HCT116 (cell line): ENCODE measurements around the gene OR2H2. TPM values are rescaled to one million over a fixed set of nuclear protein-coding genes. Genes with fewer than 3 reads are reported as not detected.

Experiments
- ATAC-seq: fragments of 200-7000 bp; cut with Tn5 transposase; 2 replicates; pipeline ENCODE4 v1.9.1; 2020; ENCODE audit warnings: mild to moderate bottlenecking, moderate library complexity
- BruUV-seq: library from RNA; stranded (reverse); fragments of 400-500 nt; replicated peaks from 2 replicates; lab custom pipeline; 2021; lab: Mats Ljungman, UMichigan
- CTCF ChIA-PET: fragments of 300-600 bp; sonication (Branson Sonifier 250); formaldehyde crosslinking; loops from one replicate; lab custom pipeline; 2021; ENCODE audit warnings: antibody characterized with exemption; lab: Charles Lee
- POLR2A ChIA-PET: fragments of 300-600, 350-600 bp; sonication (Branson Sonifier 250); formaldehyde crosslinking; loops from one replicate; lab custom pipeline; 2021; ENCODE audit warnings: antibody characterized with exemption; lab: Charles Lee
- RAD21 ChIA-PET, 2 experiments: fragments of 300-600 bp; sonication (Branson Sonifier 250); formaldehyde crosslinking; loops; one replicate each; lab custom pipeline; 2023; ENCODE audit warnings: low total read pairs in 2 of 2; ENCODE audit not compliant: uncharacterized antibody in 2 of 2, unreplicated experiment in 2 of 2, low non-redundant PET in 1 of 2; lab: Charles Lee
- DNase-seq: peaks from one replicate; pipeline ENCODE4 v3.0.0-alpha.2; 2010; ENCODE audit warnings: low read depth, low spot score
- H2AFZ ChIP-seq: fragments of 200-600 bp; shearing (Covaris generic), sonication (generic); 2 replicates; pipeline ENCODE4 v1.6.1; 2017; ENCODE audit warnings: low read depth, mixed run types, mixed read lengths, antibody characterized with exemption, low read length; ENCODE audit not compliant: poor library complexity, severe bottlenecking
- H3K27ac ChIP-seq: 2 replicates; pipeline ENCODE4 v1.5.1; 2012; ENCODE audit warnings: low read depth, low read length
- H3K27me3 ChIP-seq: fragments of 200-600 bp; sonication (generic); 2 replicates; pipeline ENCODE4 v1.6.1; 2016; ENCODE audit warnings: mixed run types, low read length, mixed read lengths; ENCODE audit not compliant: insufficient read depth
- H3K36me3 ChIP-seq, 2 experiments: fragments of 200-500 bp in 1 of 2; fragments of 200-600 bp in 1 of 2; sonication (Bioruptor generic) in 1 of 2; sonication (generic) in 1 of 2; 2 replicates each; pipeline versions ENCODE4 v1.5.1 to v1.6.1; 2014 to 2016; ENCODE audit warnings: low read length in 2 of 2, inconsistent platforms in 1 of 2, mixed read lengths in 1 of 2, mixed run types in 1 of 2; ENCODE audit not compliant: insufficient read depth in 2 of 2, control insufficient read depth in 1 of 2
- H3K4me1 ChIP-seq, 2 experiments: fragments of 200-600 bp in 1 of 2; sonication (generic) in 1 of 2; 2 replicates each; pipeline versions ENCODE4 v1.5.1 to v1.6.1; 2012 to 2017; ENCODE audit warnings: low read length in 2 of 2, inconsistent platforms in 1 of 2, mild to moderate bottlenecking in 1 of 2, mixed read lengths in 1 of 2, mixed run types in 1 of 2, moderate library complexity in 1 of 2; ENCODE audit not compliant: insufficient read depth in 2 of 2, control insufficient read depth in 1 of 2
- H3K4me2 ChIP-seq: fragments of 200-600 bp; sonication (generic); 2 replicates; pipeline ENCODE4 v1.6.1; 2017; ENCODE audit warnings: mixed run types, low read length, mixed read lengths
- H3K4me3 ChIP-seq, 2 experiments: fragments of 200-600 bp in 1 of 2; sonication (generic) in 1 of 2; replicated peaks in 1 of 2; 2 replicates each; pipeline ENCODE4 v1.5.1; 2011 to 2016; ENCODE audit warnings: low read length in 2 of 2, control low read depth in 1 of 2, low read depth in 1 of 2, mild to moderate bottlenecking in 1 of 2, mixed read lengths in 1 of 2, mixed run types in 1 of 2
- H3K79me2 ChIP-seq: fragments of 200-600 bp; sonication (generic); 2 replicates; pipeline ENCODE4 v1.6.1; 2017; ENCODE audit warnings: mild to moderate bottlenecking, mixed run types, low read length, moderate library complexity, mixed read lengths; ENCODE audit not compliant: insufficient read depth
- H3K9ac ChIP-seq: fragments of 200-600 bp; sonication (generic); 2 replicates; pipeline ENCODE4 v1.6.1; 2016; ENCODE audit warnings: low read length, mixed read lengths
- H3K9me2 ChIP-seq: fragments of 200-600 bp; sonication (generic), shearing (Covaris generic); 2 replicates; pipeline ENCODE4 v1.6.1; 2017; ENCODE audit warnings: mixed run types, mild to moderate bottlenecking, moderate library complexity; ENCODE audit not compliant: insufficient read depth
- H3K9me3 ChIP-seq, 2 experiments: fragments of 200-500 bp in 1 of 2; fragments of 200-600 bp in 1 of 2; sonication (Bioruptor generic) in 1 of 2; sonication (generic) in 1 of 2; 2 replicates each; pipeline ENCODE4 v1.6.1; 2014 to 2017; ENCODE audit warnings: low read length in 2 of 2, mixed read lengths in 2 of 2, inconsistent platforms in 1 of 2, low read depth in 1 of 2, mild to moderate bottlenecking in 1 of 2, mixed run types in 1 of 2, moderate library complexity in 1 of 2; ENCODE audit not compliant: control insufficient read depth in 1 of 2, insufficient read depth in 1 of 2
- H4K20me1 ChIP-seq: fragments of 200-600 bp; sonication (generic), shearing (Covaris generic); 2 replicates; pipeline ENCODE4 v1.6.1; 2017; ENCODE audit warnings: mixed run types, mild to moderate bottlenecking, moderate library complexity; ENCODE audit not compliant: insufficient read depth
- ATF3 ChIP-seq: IDR thresholded peaks from 2 replicates; pipeline ENCODE4 v1.6.1; 2012
- ELF1 ChIP-seq: IDR thresholded peaks from 2 replicates; pipeline ENCODE4 v1.6.1; 2012; ENCODE audit warnings: low read depth, borderline replicate concordance
- FOSL1 ChIP-seq: IDR thresholded peaks from 2 replicates; pipeline ENCODE4 v1.6.1; 2012; ENCODE audit warnings: low read depth
- POLR2A ChIP-seq: IDR thresholded peaks from 2 replicates; pipeline ENCODE4 v1.7.0; 2011; ENCODE audit warnings: borderline replicate concordance; ENCODE audit not compliant: insufficient read depth, insufficient read length; ENCODE audit errors: extremely low read depth
- POLR2AphosphoS5 ChIP-seq: IDR thresholded peaks from 2 replicates; pipeline ENCODE4 v1.6.1; 2011; ENCODE audit warnings: mild to moderate bottlenecking, low read depth, low read length, moderate library complexity
- REST ChIP-seq: IDR thresholded peaks from 2 replicates; pipeline ENCODE4 v1.6.1; 2012; ENCODE audit warnings: low read depth
- SIN3A ChIP-seq: IDR thresholded peaks from 2 replicates; pipeline ENCODE4 v1.6.1; 2012; ENCODE audit warnings: low read depth
- SP1 ChIP-seq: IDR thresholded peaks from 2 replicates; pipeline ENCODE4 v1.6.1; 2012; ENCODE audit warnings: low read depth
- SRF ChIP-seq: IDR thresholded peaks from 2 replicates; pipeline ENCODE4 v1.6.1; 2012; ENCODE audit warnings: low read depth
- TCF7L2 ChIP-seq: IDR thresholded peaks from 2 replicates; pipeline ENCODE4 v1.7.0; 2011; ENCODE audit warnings: borderline replicate concordance, inconsistent platforms; ENCODE audit not compliant: insufficient read depth, insufficient read length; ENCODE audit errors: extremely low read depth
- intact Hi-C: fragments of 100-400 bp; cut with micrococcal nuclease; formaldehyde crosslinking; loops from 2 replicates; pipeline ENCODE4 v1.10.0; 2022
- total RNA-seq: library from RNA; stranded (reverse); gene quantifications from one replicate; pipeline ENCODE4 v1.2.1, GENCODE V29; 2021; ENCODE audit not compliant: unreplicated experiment

OR2H2 gene
- total RNA-seq, 1 experiment from 2014 or later = not detected

- H3K9ac ChIP-seq = no peak overlapping the region
- ChIA-PET CTCF (interaction anchor here (2.4 kb wide), 1 partner anchor 42 kb away, joined by 5 read pairs; no protein-coding TSS in a partner anchor), POLR2A (no interaction called here), RAD21 (no interaction called here)
- ATAC-seq = no peak
- H3K9me2 ChIP-seq = no peaks in the 10 kb centered on the region
- H3K79me2 ChIP-seq = no peaks in the 10 kb centered on the region
- H3K9me3 ChIP-seq = no peaks in the 10 kb centered on the region
- DNase-seq = no peak
- no peaks in the 10 kb centered on the region for H3K4me1 ChIP-seq
- H3K4me2 ChIP-seq = no peak overlapping the region
- intact Hi-C loops = no loop called here
- no TSS peak for BruUV-seq
- H2AFZ ChIP-seq = no peak overlapping the region
- no peaks in the 10 kb centered on the region for H3K27me3 ChIP-seq
- peaks cover 6 to 47% of the 10 kb centered on the region in 2 experiments; a peak in 3 of 4 replicates for H3K36me3 ChIP-seq
- TF ChIP-seq FOSL1 (no peak), SP1 (no peak), ATF3 (no peak), POLR2AphosphoS5 (no peak), POLR2A (no peak), SRF (no peak), REST (no peak), TCF7L2 (no peak), SIN3A (no peak), ELF1 (no peak)
- no peak overlapping the region for H3K4me3 ChIP-seq
- H4K20me1 ChIP-seq = no peaks in the 10 kb centered on the region
- H3K27ac ChIP-seq = no peak overlapping the region
Observed at GRCh38 chr6:29611426-29611825, 26.5 kb downstream of the OR2H2 start.
